T1000 (cell line): Measurements from ENCODE around the gene CUX1.

ENCODE experiments used
- DNase-seq: peaks from one replicate; lab custom pipeline; 2025; ENCODE audit warnings: mixed read lengths; lab: John Stamatoyannopoulos, UW

Gene CUX1

DNA sequence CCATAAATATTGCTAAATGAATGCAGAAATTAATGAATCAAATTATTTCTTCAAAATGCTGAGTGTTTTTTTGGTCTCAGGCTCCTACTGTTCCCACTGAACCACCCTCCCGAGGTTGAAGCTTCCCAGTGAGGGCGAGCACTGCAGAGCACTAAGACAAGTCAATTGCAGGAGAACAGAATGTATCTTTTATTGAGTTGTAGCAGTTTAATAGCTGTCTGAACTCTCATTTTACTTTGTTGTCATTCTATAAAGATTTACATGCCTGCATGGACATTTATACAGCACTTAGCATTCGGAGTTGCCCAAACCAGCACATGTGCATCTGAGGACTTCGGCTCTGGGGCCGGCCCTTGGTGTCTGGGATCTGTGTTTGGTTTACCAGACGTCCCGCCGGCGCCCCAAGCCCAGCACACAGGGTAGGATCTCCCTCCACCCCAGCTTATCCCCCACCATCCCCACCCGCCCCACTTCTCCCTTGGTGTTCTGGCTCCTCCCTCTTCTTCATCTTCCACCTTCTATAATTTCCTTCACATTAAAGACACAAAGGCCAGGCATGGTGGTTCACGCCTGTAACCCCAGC lies 258.2 kb downstream of the CUX1 start:
- no peak for DNase-seq

DNA sequence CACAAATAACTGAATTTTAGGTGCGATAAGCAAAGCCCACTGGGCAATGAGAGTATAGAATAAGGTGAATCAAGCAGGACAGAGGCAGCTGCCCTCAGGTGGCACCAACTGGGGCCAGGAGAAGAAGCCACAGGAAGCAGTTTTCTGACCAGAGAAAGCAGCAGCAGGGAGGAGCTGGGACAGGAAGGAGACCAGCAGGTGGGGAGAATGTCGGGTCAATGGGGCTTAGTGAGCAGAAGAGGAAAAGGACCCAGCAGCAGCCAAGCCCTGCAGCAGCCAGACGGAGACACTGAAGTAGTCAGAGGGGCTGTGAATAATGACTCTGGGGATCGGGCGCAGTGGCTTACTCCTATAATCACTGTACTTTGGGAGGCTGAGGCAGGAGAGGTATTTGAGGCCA lies 259.7 kb downstream of the CUX1 start:
- DNase-seq, result no peak

DNA sequence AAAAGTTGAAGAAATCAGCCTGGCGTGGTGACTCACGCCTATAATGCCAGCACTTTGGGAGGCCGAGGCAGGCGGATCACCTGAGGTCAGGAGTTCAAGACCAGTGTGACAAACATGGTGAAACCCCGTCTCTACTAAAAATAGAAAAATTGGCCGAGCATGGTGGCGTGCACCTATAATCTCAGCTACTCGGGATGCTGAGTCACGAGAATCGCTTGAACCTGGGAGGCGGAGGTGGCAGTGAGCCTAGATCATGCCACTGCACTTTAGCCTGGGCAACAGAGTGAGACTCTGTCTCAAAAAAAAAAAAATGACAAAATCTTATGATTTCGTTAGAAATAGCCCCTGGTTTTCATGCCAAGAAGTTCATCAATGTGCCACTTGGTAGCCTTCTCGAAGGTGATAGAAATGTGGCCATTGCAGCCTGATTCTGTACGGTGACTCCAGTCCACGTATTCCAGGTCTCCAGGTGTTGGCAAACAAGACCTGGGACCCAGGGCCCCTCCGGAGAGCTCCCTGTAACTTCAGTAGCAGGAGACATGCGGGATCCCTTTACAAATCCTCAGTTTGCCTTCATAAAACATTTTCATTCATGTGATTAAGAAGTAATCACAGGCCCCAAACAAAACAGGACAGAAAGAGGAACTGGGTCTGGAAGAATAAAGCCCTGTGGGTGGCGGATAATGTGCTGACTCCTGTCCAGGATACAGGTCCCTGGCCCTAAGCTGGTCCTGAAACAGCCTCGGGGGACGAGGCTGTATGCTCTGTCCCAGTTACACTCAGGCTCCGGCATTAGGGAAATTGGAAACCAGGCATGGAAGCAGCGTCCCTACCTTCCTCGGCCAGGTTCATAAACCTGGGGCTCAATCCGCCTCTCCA lies 262.0 kb downstream of the CUX1 start:
- no peak for DNase-seq

DNA sequence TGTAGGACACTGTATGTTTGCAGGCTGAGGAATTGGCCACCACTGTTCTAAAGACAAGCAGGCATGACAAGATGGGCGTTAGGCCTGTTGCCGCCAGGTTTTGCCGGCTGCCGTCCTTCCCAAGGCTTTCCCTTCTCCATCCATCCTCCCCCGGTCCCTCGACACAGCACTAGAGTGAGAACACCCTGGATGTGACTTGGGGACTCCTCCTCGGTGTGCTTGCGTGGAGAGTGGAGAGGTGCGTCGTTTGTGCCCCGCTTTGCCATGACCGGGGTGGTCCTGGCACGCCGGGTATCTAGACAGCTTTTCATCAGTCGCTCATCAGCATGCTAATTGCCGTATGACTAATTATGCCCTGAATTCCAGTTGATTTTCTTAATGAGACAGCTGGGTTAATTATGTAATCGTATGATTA lies 262.6 kb downstream of the CUX1 start:
- DNase-seq, result no peak

DNA sequence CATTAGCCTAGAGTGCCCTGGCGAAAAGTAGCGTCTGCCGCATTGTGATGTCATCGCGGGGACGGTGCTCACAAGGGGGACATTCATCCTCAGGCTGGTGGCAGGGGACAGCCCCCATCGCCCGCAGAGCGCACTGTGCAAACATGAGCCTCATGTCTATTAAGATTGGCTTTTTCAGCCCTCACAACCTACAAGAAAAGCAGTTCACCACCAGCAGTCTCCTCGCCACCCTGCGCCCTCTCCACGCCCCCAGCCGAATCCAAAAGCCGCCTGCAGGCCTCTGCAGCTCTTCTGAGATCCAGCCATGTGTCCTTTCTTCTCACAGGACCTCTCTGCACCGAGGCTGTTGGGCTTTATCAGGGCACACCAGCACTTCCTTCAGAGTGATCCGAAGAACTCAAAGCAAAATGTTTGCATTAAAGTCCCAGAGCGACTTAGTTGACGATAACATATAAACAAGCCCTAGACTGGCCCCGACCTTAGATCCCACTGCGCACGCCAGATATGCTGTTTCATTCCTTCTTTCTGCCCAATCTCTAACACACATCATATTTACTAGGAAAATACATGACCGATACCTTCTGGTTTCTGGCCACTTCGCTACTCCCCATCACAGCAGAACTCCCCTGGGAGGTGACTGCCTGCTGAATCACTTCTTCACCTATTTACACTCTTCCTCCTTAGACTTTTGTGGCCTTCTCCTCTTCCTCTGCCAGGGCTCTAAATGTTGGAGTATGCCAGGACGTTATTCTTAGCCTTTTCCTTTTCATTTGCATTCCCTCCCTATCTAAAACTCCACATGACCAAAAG lies 263.2 kb downstream of the CUX1 start:
- DNase-seq, result no peak

DNA sequence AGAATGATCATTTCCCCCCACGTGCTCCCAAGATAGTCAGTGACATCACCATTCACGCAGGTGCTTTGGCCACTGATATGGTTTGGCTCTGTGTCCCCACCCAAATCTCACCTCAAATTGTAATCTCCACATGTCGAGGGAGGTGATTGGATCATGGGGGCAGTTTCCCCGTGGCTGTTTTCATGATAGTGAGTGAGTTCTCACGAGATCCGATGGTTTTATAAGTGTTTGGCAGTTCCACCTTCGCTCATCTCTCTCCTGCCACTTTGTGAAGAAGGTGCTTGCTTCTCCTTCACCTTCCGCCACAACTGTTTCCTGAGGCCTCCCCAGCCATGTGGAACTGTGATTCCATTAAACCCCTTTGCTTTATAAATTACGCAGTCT lies 263.8 kb downstream of the CUX1 start:
- no peak for DNase-seq

DNA sequence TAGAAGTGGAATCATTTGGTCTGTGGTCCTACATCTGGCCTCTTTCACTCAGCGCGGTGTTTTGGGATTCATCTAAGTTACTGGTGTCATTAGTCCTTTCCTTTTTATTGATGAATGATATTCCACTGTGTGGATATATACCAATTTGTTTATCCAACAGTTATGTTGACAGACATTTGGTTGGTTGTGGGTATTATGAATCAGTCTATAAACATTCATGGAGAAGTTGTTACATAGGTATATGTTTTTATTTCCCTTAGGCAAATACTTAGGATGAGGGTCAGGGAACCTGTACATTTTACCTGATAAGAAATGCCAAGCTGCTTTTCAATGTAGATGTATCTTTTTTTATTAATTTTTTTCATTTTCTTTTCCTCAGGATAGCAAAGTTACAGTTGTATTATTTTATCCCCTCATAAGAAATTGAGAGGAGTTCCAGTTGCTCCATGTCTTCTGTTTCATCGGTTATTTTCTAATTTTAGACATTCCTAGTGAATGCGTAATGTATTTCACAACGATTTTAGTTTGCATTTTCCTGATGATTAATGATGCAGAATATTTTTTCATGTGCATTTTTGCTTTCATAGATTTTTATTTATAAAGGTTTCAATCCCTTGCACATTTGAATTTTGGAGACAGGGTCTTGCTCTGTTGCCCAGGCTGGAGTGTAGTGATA lies 265.4 kb downstream of the CUX1 start:
- no peak for DNase-seq

DNA sequence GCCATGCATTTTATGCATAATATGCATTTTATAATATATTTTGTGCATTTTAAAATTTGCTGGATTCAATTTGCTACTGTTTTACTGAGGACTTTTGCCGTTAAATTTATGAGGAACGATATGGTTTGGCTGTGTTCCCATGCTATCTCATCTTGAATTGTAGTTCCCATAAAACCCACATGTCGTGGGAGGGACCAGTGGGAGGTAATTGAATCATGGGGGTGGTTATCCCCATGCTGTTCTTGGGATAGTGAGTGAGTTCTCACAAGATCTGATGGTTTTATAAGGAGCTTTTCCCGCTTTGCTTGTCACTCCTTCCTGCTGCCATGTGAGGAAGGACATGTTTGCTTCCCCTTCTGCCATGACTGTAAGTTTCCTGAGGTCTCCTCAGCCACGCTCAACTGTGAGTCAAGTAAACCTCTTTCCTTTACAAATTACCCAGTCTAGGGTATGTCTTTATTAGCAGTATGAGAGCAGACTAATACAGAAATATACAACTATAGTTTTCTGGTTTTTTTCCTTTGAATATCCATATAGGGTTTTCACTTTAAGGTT lies 267.9 kb downstream of the CUX1 start:
- DNase-seq, result no peak

DNA sequence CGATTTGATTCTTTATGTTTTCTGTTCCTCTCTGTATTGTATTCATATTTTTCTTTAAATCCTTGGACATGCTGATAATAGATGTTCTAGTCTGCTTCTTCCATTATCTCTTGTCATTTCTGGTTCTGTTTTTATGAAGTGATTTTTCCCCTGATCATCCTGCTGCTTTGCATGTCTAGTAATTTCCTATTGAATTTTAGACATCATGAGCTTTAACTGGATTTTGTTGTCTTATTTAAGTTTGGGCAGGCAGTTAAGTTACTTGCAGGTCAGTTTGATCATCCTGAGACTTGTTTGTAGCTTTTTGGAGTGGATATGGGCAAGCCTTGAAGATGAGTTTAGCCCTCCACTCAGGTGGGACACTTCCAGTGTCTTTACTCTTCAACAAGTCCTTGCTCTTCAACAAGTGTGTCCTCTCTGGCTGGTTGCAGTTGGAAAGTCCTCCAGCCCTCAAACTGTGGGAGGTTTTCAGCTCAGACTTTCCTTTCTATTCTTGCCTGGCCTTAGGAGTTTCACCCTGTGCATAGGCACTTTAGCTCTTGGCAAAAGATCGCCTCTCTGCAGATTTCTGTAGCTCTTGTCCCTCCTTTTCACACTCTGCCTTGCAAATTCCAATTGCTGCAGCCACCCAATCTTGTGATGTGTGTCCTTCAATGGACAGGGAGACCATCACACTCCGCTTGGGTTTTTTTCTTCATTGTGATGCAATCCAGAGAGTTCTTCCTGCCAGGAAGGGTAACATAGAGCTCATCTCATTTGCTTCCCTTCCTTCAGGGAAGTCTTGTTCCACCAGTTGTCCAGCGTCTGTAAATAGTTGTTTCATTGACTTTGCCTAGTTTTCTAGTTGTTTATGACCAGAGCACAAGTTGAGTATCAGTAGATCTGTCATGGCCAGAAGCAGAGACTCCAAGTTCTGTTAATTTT lies 272.0 kb downstream of the CUX1 start:
- DNase-seq, result no peak

DNA sequence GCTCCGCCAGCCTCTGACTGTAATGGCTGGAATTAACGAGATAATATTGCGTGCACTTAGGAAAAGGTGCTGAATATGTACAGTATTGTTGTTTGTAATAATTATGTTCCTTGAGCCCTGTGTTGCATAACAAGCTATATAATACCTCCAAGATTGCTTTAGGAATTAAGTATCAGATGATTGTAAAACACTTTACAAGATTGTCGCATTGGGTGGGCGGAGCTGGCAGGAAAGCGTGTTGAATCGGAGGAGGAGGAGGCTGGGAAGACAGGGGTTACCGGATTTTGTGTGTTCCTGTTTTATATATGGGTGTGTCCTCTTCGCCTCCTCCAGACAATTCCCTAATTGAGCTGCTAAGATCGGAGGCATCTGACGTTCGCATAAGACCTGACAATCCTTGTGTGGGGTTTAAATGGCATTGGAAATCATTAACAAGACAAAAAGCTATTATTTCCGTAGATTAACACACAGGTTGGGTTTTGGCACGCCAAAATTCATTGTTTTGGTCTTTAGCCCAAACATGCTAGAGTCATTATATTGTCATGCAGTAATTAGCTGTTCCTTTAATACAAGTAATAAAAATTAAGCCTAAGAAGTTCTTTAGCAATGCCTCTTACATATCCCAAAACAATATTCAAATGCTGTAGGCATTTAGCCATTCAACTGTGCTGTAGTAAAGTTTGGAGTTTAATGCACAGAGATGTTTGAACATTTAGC lies 276.3 kb downstream of the CUX1 start:
- DNase-seq, result no peak

DNA sequence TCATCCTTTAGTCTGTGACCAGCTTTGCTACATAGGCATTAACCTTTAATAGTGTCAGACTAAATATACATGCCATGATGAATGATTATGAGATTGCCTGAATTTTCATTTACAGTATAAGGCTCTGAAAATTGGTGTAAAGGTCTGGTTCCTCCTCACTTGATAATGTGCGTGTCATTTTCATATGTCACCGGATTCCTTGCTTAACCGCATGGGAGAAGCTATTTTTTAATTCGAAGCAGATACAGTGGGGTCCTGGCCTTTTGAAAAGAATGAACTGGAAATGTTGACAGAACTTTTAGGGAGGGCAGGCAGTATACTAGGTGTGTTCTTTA lies 276.9 kb downstream of the CUX1 start:
- DNase-seq, result no peak

DNA sequence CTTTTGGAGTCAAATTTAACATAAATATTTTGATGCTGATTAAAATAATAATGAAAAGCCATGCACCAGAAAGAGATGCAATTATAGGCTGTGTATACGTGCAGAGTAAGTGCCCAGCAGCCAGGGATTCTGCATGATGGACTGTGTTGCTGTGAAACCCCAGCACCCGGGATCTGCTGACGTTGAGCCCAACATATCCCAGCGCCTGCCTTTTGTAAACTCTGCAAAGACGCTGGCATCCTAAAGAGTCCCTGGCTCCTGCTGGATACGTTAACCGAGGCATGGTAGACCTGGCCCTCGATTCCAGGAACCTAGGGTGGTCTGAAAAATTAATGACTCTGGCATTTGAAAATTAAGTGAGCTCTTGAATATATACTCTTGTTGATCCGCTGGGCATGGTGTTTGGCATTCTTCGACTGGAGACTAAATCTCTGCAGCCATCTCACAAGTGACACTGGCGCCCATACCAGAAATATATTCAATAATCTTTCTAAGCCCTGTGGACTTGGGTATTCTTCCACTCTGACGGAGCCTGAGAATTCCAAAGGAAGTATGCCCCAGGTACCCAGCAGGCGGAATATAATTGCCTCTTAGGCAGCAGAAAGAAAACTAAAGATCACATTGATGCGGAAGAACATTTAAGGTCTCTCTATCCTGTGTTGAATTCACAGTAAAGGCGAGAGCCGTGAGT lies 278.0 kb downstream of the CUX1 start:
- no peak for DNase-seq

DNA sequence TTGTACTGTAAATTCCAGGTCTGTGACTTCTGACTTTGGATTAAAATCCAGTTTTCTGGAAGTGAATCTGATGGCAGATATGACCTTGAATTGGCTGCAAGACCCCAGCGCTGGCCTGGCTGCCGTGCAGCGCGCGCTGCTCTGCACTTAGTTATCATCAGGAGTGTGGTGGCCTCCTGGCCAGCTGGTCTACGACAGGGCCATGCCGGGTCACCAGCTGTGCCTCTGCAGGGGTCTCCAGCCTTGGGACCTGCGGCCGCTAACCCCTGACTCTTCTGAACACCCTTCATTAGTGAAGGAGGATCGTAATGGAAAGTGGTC lies 278.5 kb downstream of the CUX1 start:
- DNase-seq, result no peak

DNA sequence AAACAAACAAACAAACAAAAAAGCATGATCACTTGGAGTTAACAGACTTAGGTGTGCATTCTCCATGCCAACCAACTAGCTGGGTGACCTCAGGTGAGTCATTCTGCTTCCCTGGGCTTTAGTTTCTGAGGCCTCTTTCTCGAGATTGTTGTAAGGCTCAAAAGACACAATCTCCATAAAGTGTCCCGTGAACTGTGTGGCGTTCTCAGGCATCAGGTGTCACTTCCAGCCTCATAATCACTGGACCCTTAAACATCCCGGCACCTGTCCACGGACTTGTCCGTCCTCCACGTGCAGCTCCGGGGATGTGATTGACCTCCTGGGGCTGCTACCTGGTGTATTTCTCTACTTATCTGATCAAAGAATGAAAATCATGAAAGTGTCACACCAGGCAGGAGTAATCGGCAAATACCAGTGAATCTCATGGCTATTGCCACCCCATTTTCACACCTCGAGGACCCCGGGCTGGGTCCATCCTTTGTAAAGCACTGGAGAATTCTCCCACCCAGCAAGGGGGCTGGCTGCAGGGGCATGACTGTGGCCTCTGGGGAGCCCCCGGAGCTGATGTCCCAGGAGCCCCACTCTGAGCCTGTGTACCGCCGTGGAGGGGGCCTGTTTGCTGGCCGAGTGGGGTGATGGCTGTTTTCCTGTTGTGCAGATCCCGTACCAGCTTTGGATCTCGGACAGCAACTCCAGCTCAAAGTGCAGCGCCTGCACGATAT lies 279.4 kb downstream of the CUX1 start:
- DNase-seq, result no peak

DNA sequence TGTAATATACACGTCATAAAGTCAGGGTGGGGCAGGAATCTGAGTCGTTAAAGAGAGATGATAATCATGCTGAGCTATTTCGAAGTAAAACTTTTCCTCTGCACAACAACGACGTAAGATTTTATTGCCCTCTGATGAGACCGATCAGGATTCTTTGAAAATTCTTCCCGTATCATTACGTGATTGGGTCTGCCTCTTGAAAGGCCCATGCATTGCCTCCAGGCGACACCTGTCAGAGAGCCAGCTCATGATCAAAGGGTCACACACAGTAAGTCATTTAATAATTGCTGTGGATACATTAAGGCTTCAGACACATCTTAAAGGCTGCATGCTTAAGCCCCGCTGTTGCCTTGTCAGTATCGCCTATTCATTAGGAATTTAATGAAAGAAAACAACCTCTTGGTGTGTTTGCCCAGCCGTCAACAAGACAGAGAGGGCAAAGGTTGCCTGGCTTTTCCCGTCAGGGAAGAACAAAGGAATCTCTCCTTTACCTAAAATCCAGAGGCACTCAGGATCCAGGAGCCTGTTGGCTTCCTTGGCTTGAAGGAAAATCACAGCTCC lies 280.3 kb downstream of the CUX1 start:
- no peak for DNase-seq

DNA sequence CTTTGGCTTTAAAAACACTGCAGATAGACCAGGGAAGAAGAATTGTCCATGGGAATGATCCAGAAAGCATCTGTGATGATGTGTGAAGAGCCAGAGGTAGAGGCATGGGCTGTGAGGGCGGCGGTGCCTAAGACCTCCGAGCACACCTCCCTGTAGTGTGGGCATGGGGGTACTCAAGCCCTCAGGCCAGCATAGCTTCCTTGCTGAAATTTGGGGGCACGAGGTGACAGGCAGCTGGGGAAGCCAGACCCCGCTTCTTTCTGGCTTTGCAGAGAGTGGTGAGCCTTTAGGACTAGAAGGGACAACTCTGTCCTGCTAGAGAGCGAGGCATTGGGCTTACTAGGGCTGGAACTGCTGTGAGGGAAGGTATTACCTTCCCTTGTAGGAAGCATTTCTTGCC lies 281.6 kb downstream of the CUX1 start:
- DNase-seq, result no peak

DNA sequence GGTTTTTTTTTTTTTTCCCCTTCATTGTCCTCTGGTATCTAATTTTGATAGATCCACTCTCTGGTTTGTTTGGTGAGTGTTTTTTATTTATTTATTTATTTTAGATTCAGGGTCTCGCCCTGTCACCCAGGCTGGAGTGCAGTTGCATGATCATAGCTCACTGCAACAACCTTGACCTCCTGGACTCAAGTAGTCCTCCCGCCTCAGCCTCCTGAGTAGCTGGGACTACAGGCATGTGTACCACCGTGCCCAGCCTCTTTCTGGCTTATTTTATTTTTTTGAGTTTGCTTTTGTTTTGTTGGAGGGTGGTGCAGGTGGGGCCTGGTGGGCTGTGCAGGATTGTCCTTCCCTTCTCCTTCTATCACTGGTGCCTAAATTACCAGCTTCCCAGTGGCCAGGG lies 282.0 kb downstream of the CUX1 start:
- DNase-seq, result no peak

DNA sequence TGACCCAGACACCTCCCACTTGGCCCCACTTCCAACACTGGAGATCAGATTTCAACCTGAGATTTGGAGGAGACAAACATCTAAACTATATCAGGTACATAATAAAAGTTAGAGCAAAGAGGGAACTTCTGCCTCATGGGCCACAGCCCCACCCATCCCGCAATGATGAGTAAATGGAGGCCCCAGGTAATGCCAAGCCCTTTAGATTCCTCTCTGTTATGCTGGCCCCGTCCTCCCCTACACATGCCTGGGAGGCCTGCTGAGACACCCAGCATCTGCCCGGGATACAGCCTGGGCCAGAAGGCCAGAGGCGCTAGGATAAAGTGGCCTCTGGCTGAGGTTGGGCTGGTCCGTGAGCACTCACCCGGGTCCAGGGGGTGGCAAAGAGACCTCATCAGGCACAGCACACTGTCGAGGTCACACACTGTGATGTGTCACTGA lies 283.7 kb downstream of the CUX1 start:
- DNase-seq, result no peak

DNA sequence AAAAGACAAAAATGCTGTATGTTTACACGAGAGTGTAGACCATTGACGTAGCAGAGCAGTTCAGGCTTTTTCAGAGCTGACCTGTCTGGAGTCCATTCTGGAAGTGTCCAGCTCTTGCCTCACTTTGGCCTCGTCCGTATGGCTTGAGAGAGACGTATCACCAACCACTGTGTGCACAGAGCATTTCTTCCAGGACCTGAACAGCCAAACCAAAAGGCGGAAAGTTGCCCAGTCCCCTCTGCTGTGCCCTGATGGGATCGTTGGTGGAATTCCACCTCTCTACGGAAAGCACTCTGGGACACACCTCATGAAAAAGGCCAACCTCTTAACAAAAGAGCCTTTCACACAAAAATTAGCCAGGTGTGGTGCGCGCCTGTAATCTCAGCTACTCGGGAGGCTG lies 284.5 kb downstream of the CUX1 start:
- no peak for DNase-seq
